ENCODE data around the gene B3GAT1.

The B3GAT1 gene

DNA sequence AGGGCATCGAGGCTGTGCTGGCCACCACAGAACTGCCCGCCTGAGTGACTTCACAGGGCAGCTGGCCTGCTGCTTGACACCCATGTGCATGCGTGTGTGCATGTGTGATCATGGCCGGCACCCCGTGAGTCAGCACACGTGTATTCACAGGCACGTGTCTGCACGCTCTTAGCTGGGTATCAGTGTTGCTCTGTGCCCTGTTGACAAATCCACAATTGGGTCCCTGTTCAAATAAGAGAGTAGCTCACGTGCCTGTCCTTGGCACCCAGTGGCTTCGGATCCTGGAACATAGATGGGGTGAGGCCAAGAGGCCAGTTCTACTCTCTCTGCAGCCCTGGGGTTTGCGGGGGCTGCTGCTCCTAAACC lies 14.0 kb downstream of the B3GAT1 start:
- Mint-ChIP-seq H3K27ac (no peak overlapping the region), H3K36me3 (ENCODE audit: low read depth) (no peaks in the 10 kb centered on the region)
- TF ChIP-seq, protein P1, sequence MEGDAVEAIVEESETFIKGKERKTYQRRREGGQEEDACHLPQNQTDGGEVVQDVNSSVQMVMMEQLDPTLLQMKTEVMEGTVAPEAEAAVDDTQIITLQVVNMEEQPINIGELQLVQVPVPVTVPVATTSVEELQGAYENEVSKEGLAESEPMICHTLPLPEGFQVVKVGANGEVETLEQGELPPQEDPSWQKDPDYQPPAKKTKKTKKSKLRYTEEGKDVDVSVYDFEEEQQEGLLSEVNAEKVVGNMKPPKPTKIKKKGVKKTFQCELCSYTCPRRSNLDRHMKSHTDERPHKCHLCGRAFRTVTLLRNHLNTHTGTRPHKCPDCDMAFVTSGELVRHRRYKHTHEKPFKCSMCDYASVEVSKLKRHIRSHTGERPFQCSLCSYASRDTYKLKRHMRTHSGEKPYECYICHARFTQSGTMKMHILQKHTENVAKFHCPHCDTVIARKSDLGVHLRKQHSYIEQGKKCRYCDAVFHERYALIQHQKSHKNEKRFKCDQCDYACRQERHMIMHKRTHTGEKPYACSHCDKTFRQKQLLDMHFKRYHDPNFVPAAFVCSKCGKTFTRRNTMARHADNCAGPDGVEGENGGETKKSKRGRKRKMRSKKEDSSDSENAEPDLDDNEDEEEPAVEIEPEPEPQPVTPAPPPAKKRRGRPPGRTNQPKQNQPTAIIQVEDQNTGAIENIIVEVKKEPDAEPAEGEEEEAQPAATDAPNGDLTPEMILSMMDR (IDR thresholded peaks at IDR 0.05; ENCODE audit: unreplicated experiment in 3 of 3): no peak

DNA sequence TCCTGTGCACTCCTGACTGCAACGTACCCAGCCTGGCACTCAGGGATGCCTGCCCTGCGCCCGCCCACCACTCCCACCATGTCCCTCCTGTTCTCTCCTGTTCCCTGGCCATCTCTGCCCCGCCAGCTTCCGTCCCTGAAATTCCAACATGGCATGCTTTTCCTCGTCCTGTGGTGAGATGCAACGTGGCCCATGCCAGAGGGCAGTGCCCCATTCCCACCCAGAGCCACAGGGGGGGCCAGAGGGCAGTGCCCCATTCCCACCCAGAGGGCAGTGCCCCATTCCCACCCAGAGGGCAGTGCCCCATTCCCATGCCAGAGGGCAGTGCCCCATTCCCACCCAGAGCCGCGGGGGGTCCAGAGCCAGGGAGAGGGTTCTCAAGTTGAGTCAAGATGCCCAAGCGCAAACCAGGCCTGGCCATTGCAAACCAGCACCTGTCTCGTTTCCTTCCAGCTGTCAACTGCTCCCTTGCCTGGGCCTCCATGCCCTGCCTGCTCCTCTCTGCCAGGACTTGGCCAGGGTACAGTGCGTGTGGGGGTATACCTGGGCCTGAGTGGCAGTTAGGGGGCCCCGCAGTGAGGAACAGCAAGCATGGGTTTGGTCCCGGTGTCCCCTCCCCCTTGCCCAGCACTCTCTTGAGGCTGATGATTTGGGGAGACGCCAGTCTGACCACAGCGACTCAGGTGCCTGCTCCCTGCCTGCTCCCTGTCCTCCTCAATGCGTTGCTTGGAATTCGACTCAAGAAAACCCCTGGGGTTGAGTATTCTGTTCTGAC lies 14.6 kb downstream of the B3GAT1 start:
- Mint-ChIP-seq H3K36me3 (ENCODE audit: low read depth) (no peaks in the 10 kb centered on the region), H3K4me1 (no peaks in the 10 kb centered on the region), H3K4me3 (no peak overlapping the region), H3K27ac (no peak overlapping the region), H3K9me3 (peaks cover 3% of the 10 kb centered on the region), H3K27me3 (ENCODE audit: low read depth) (peaks cover 29% of the 10 kb centered on the region)
- TF ChIP-seq, protein P1 (IDR thresholded peaks at IDR 0.05; ENCODE audit: unreplicated experiment in 3 of 3): no peak

More for the DNA sequence above, 14.0 kb downstream of the B3GAT1 start:
- peaks cover 3% of the 10 kb centered on the region for H3K9me3 Mint-ChIP-seq
- H3K4me3 Mint-ChIP-seq: no peak overlapping the region
- H3K27me3 Mint-ChIP-seq (ENCODE audit: low read depth): peaks cover 33% of the 10 kb centered on the region
- no peaks in the 10 kb centered on the region for H3K4me1 Mint-ChIP-seq

DNA sequence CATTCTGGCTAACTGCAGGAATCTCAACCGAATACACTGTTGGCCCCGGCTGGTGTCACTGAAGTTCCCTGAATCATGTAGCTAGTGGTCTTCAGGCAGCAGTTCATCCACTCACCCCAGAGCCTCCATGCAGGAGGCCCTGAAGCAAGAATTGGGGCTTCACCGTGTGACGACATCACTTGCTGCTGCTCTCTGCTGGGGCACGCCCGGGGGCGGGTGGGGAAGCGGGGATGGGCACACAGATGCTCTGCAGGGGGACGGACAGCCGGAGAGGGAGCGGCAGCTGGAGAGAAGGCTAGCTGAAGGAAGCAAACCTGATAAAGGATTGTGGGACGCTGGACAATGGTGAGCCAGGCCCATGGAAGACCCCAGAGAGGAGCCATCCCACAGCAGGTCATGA lies 17.0 kb downstream of the B3GAT1 start:
- H3K27me3 Mint-ChIP-seq (ENCODE audit: low read depth): peaks cover 18% of the 10 kb centered on the region
- H3K36me3 Mint-ChIP-seq (ENCODE audit: low read depth): no peaks in the 10 kb centered on the region
- TF ChIP-seq, protein P1 (IDR thresholded peaks at IDR 0.05; ENCODE audit: unreplicated experiment in 3 of 3): no peak
- H3K9me3 Mint-ChIP-seq: no peaks in the 10 kb centered on the region
- no peak overlapping the region for H3K4me3 Mint-ChIP-seq
- no peaks in the 10 kb centered on the region for H3K4me1 Mint-ChIP-seq
- H3K27ac Mint-ChIP-seq: no peak overlapping the region

DNA sequence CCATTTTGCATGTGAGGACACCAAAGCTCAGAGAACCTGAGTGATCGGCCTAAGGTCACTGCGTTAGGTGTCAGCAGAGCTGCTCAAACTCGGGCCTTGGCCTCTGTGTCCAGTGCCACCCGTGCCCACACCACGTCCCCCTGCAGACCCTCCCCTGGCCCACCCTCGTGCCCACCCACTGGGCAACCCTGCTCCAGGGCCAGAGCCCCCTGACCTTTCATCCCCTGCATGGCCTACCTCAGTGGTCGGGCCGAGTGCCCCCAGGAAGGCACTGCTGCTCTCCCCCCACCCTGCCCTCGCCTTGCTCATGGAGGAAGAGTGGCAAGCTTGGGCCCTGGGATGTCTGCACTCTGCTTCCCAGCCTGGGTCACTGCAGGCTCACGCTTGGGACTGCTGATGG lies 17.7 kb downstream of the B3GAT1 start:
- Mint-ChIP-seq H3K4me3 (no peak overlapping the region), H3K9me3 (no peaks in the 10 kb centered on the region), H3K4me1 (no peaks in the 10 kb centered on the region), H3K27ac (no peak overlapping the region), H3K27me3 (ENCODE audit: low read depth) (peaks cover 17% of the 10 kb centered on the region), H3K36me3 (ENCODE audit: low read depth) (no peaks in the 10 kb centered on the region)
- TF ChIP-seq, protein P1 (IDR thresholded peaks at IDR 0.05; ENCODE audit: unreplicated experiment in 3 of 3): no peak

DNA sequence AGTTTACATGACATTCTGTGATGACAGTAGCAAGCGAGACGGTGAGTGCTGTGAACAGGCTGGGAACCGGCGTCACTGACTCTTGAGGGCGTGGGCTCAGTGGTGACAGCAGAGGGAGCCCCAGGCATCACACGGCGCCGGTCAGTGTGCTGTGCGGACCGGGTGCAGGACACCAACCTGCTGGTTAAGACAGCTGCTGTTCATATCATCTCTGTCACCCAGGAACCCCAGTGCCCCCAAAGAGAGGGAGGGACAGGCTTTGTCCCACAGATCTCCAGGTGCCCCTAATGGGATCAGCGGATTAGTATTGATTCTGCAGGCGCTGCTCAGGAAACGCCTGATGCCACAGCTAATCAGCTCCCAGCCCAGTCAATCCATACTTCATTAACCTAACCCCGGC lies 18.4 kb downstream of the B3GAT1 start:
- Mint-ChIP-seq H3K36me3 (ENCODE audit: low read depth) (no peaks in the 10 kb centered on the region), H3K4me1 (no peaks in the 10 kb centered on the region), H3K27ac (no peak overlapping the region), H3K4me3 (no peak overlapping the region), H3K9me3 (no peaks in the 10 kb centered on the region), H3K27me3 (ENCODE audit: low read depth) (peaks cover 13% of the 10 kb centered on the region)
- TF ChIP-seq, protein P1 (IDR thresholded peaks at IDR 0.05; ENCODE audit: unreplicated experiment in 3 of 3): peak in 2 of 3 experiments; percentile 27 to 46
